Nephron (organoid): ENCODE measurements around the gene SFMBT1.
"Not testable (repeated sequence)": the region's sequence is repeated elsewhere in the genome, so short reads cannot be mapped to it uniquely, and the experiment has no call there.

Experiments used
- H3K27ac Mint-ChIP-seq, 3 experiments: 2 replicates each; pipeline ENCODE4 v1.8.0; 2020; ENCODE audit warnings: mixed read lengths in 3 of 3, mild to moderate bottlenecking in 2 of 3, moderate library complexity in 1 of 3
- H3K27me3 Mint-ChIP-seq: 2 replicates; pipeline ENCODE4 v1.8.0; 2021; ENCODE audit warnings: low read depth, mild to moderate bottlenecking, moderate library complexity, mixed read lengths
- H3K36me3 Mint-ChIP-seq: 2 replicates; pipeline ENCODE4 v1.8.0; 2020; ENCODE audit warnings: low read depth, mixed read lengths
- H3K4me1 Mint-ChIP-seq: 2 replicates; pipeline ENCODE4 v1.8.0; 2020; ENCODE audit warnings: mixed read lengths
- H3K4me3 Mint-ChIP-seq, 3 experiments: 2 replicates each; pipeline ENCODE4 v1.8.0; 2020; ENCODE audit warnings: mild to moderate bottlenecking in 3 of 3, mixed read lengths in 3 of 3, moderate library complexity in 2 of 3
- H3K9me3 Mint-ChIP-seq: 2 replicates; pipeline ENCODE4 v1.8.0; 2020; ENCODE audit warnings: mixed read lengths
- TF ChIP-seq, protein P1 (sequence below), 3 experiments: fragments of 200-600 bp; sonication (generic); IDR thresholded peaks; one replicate each; pipeline ENCODE4 v1.5.0; 2021; ENCODE audit warnings: antibody characterized with exemption in 3 of 3; ENCODE audit not compliant: unreplicated experiment in 3 of 3

SFMBT1 gene

DNA sequence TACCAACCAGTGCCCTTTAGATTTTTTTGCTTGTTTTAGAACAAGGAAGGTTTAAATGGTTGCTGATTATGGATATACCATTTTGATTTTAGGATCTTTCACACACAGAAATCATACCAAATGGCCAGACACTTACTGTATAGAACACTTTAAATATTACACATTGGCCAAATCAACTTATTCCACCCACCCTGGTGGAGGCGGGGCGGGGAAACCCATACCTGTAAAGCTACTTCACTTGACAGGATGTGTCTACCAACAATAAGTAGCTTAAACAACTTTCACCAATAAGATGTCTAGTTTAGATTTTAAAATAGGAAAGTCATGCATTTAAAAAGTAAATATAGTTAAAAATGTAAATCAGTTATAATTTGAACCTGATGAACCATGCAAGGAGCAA lies 17.0 kb upstream of the SFMBT1 start:
- TF ChIP-seq, protein P1, sequence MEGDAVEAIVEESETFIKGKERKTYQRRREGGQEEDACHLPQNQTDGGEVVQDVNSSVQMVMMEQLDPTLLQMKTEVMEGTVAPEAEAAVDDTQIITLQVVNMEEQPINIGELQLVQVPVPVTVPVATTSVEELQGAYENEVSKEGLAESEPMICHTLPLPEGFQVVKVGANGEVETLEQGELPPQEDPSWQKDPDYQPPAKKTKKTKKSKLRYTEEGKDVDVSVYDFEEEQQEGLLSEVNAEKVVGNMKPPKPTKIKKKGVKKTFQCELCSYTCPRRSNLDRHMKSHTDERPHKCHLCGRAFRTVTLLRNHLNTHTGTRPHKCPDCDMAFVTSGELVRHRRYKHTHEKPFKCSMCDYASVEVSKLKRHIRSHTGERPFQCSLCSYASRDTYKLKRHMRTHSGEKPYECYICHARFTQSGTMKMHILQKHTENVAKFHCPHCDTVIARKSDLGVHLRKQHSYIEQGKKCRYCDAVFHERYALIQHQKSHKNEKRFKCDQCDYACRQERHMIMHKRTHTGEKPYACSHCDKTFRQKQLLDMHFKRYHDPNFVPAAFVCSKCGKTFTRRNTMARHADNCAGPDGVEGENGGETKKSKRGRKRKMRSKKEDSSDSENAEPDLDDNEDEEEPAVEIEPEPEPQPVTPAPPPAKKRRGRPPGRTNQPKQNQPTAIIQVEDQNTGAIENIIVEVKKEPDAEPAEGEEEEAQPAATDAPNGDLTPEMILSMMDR (IDR thresholded peaks at IDR 0.05; ENCODE audit: unreplicated experiment in 3 of 3), result no peak
- Mint-ChIP-seq H3K4me1 (no peaks in the 10 kb centered on the region), H3K4me3 (no peak overlapping the region), H3K27me3 (peaks cover 39% of the 10 kb centered on the region), H3K27ac (no peak overlapping the region), H3K36me3 (no peaks in the 10 kb centered on the region), H3K9me3 (no peaks in the 10 kb centered on the region)

DNA sequence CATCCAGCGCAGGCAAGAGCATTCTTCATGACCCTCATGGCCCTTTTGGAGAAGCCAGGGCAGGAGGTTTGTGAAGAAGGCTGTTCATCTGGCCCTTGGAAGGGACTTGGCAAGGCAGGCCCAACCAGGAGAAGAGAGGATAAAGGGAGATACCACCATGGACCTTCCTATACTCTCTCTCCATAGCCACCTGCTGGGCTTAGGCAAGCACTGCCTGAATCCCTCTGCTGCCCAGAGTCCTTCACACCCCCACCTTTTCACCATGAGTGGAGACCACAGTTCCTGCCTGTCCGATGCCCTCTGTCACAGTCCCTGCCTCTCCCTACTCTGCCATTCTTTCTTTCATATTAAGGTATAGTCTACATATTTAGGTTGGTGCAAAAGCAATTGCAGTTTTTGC lies 10.6 kb upstream of the SFMBT1 start:
- peaks cover 20% of the 10 kb centered on the region for H3K27me3 Mint-ChIP-seq
- TF ChIP-seq, protein P1 (IDR thresholded peaks at IDR 0.05; ENCODE audit: unreplicated experiment in 3 of 3), result peak in 2 of 3 experiments; percentile 15 to 19

DNA sequence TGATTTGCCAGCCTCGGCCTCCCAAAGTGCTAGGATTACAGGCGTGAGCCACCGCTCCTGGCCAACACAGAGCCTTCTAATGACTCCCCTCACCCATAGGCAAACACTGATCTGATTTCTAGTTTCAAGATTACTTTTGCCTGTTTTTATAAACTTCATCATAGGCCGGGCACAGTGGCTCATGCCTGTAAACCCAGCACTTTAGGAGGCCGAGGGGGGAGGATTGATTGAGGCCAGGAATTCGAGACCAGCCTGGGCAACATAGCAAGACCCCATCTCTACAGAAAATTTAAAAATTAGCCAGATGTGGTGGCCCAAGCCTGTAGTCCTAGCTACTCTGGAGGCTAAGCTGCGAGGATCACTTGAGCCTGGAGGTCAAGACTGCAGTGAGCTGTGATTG lies 8.4 kb upstream of the SFMBT1 start:
- H3K27me3 Mint-ChIP-seq, result peaks cover 23% of the 10 kb centered on the region
- H3K36me3 Mint-ChIP-seq, H3K4me1 Mint-ChIP-seq, H3K27ac Mint-ChIP-seq, H3K9me3 Mint-ChIP-seq, H3K4me3 Mint-ChIP-seq: not testable (repeated sequence)

More for the DNA sequence above, 10.6 kb upstream of the SFMBT1 start:
- Mint-ChIP-seq H3K27ac (no peak overlapping the region), H3K4me1 (no peaks in the 10 kb centered on the region), H3K4me3 (no peak overlapping the region), H3K36me3 (no peaks in the 10 kb centered on the region), H3K9me3 (no peaks in the 10 kb centered on the region)

- Mint-ChIP-seq H3K27me3 (peaks cover 34% of the 10 kb centered on the region), H3K27ac (no peak overlapping the region), H3K4me3 (no peak overlapping the region), H3K4me1 (peaks cover 6% of the 10 kb centered on the region), H3K36me3 (no peaks in the 10 kb centered on the region), H3K9me3 (peaks cover 3% of the 10 kb centered on the region)
- TF ChIP-seq, protein P1 (IDR thresholded peaks at IDR 0.05; ENCODE audit: unreplicated experiment in 3 of 3), result no peak
Measured at GRCh38 chr3:53051929-53052328, 6.1 kb upstream of the SFMBT1 start.

DNA sequence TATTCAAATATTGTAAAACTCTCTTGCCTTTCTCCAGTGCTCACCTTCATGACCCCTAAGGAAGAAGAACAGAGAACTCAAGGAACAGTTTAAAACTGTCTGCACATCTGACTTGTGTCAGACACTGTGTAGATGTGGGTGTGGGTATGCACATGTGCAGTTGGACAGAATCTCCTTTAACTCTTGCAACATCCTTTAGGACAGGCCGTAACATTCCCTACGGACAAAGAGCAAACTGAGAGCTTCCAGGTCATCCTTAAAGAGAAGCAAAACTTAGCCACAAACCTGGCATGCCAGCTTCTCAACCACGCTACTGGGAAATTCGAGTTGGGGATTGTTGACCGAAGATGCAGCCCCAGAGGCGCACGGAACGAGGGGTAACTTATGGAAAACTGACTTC lies 4.1 kb upstream of the SFMBT1 start:
- Mint-ChIP-seq H3K27ac (no peak overlapping the region), H3K4me1 (peaks cover 7% of the 10 kb centered on the region), H3K27me3 (peaks cover 37% of the 10 kb centered on the region), H3K9me3 (peaks cover 3% of the 10 kb centered on the region), H3K36me3 (no peaks in the 10 kb centered on the region), H3K4me3 (peak overlapping the region in 1 of 3 experiments; percentile 54)
- TF ChIP-seq, protein P1 (IDR thresholded peaks at IDR 0.05; ENCODE audit: unreplicated experiment in 3 of 3), result no peak

DNA sequence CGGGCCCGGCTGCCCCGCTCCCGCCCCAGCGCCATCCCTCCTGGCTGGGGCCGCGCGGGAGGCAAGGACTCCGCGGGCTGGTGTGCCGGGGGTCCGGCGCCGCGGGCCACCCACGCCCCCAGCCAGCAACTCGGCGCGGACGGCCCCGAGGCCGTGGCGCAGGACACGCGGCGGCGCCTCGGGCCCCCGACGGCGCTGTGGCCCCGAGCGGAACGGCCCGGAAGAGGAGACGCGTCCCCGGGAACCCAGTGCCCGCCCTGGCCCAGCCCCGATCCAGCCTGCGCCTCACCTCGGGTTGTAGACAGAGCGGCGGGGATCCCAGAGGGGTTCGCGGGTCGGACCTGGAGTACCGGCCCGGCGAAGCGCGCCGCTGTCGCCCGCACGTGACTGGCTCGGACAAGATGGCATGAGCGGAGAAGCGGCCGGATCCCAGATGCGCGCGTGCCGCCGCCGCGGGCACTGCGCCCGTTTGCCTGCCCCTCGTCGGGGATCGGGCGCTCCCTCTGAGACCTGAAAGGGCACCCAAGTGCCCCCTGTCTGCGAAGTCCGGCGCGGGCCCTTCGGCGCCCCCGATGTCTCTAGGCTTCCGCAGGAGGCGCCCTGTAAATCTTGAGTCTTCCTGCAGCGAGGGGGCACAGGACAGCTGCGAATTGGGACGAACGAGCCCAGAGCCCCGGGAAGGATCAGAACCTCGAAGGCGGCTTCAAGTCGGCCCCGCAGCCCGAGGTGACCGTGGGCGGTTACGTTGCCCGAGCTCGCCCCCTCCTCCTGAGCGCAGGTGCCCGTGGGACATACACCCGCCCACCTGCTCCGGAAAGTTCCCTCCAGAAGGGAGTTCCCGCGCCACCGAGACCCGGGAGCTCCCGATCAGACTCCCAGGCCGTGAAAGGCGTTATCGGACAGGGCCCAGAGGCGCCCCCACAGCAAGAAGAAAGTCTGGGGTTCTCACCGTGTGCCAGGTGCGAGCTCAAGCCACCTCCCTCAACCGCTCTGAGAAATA lies 598 bp upstream of the SFMBT1 start:
- peaks cover 60% of the 10 kb centered on the region for H3K27me3 Mint-ChIP-seq
- H3K4me1 Mint-ChIP-seq, result peaks cover 14% of the 10 kb centered on the region
- peak overlapping the region in 2 of 3 experiments; percentile 18 to 21 for H3K27ac Mint-ChIP-seq
- TF ChIP-seq, protein P1 (IDR thresholded peaks at IDR 0.05; ENCODE audit: unreplicated experiment in 3 of 3), result peak; percentile 26 to 37 (median 31)
- H3K4me3 Mint-ChIP-seq, result peak overlapping the region; percentile 86 to 93 (median 90)
- H3K9me3 Mint-ChIP-seq, result peaks cover 3% of the 10 kb centered on the region
- no peaks in the 10 kb centered on the region for H3K36me3 Mint-ChIP-seq
